GM12873 (cell line): ENCODE results near the gene SLC25A33.

Source experiments
- TF ChIP-seq, protein P1 (sequence below): IDR thresholded peaks from 2 replicates; pipeline ENCODE4 v1.5.1; 2012; ENCODE audit warnings: low read depth, mild to moderate bottlenecking, moderate library complexity, low read length, control low read depth; ENCODE audit not compliant: insufficient read depth; ENCODE audit errors: missing control alignments

Gene SLC25A33

DNA sequence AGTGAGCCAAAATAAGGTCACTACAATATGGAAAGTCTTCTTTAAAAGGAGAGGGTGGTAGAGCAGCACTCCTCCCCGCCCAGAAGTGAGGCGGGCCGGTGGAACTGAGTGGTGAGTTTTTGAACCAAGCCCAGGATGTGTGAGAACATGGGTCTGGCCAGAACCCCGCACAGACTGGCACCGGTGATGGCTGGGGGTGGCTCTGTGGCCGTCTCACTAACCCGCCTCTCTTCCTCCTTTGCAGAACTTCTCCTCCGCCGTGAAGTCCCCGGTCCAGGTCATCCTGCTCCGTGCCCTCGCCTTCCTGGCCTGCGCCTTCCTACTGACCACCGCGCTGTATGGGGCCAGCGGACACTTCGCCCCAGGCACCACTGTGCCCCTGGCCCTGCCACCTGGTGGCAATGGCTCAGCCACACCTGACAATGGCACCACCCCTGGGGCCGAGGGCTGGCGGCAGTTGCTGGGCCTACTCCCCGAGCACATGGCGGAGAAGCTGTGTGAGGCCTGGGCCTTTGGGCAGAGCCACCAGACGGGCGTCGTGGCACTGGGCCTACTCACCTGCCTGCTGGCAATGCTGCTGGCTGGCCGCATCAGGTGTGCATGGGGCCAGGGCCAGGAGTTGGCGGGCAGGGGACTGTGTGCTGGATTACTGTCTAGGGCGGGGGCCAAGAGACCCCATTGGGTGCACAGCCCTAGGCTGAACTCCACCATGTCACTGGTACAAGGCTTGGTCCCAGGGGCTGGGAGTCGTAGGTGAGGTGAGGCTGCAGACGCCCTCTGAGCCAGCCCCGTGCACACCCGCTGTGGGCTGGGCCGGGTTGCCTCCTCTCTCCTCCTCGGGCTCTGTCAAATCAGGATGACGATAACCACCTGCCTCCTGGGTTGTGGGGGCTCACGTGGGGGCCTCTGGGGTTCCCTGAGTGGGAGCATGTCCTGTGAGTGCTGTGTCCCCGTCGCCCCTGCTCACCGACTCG is 61.9 kb downstream of the SLC25A33 start:
- TF ChIP-seq, protein P1, sequence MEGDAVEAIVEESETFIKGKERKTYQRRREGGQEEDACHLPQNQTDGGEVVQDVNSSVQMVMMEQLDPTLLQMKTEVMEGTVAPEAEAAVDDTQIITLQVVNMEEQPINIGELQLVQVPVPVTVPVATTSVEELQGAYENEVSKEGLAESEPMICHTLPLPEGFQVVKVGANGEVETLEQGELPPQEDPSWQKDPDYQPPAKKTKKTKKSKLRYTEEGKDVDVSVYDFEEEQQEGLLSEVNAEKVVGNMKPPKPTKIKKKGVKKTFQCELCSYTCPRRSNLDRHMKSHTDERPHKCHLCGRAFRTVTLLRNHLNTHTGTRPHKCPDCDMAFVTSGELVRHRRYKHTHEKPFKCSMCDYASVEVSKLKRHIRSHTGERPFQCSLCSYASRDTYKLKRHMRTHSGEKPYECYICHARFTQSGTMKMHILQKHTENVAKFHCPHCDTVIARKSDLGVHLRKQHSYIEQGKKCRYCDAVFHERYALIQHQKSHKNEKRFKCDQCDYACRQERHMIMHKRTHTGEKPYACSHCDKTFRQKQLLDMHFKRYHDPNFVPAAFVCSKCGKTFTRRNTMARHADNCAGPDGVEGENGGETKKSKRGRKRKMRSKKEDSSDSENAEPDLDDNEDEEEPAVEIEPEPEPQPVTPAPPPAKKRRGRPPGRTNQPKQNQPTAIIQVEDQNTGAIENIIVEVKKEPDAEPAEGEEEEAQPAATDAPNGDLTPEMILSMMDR = no peak

DNA sequence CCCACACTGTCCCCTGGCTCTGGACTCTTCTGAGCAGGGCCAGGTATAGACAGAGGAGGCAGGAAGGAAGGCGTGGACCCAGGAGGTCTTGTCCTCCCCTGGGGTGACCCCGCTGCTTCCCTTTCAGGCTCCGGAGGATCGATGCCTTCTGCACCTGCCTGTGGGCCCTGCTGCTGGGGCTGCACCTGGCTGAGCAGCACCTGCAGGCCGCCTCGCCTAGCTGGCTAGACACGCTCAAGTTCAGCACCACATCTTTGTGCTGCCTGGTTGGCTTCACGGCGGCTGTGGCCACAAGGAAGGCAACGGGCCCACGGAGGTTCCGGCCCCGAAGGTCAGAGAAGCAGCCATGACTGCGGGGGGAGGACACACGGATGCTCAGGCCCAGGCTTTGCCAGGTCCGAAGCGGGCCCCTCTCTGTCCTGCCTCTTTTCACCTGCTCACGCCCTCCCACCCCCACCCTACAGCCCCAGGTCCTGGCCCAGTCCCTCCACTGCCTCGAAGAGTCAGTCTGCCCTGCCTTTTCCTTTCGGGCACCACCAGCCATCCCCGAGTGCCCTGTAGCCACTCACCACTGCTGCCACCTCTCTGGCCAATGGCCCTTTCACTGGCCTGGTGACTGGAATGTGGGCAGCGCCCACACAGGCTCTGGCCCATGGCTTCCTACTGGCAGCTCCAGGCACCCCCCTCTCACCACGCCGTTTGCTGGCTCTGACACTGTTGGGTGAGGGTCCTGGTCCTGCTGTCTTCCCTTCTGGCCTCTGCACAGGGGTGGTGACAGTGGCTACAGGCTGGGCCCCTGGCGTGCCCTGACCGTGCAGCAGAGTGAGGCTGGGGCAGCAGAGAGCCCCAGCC is 62.9 kb downstream of the SLC25A33 start:
- TF ChIP-seq, protein P1 = no peak

DNA sequence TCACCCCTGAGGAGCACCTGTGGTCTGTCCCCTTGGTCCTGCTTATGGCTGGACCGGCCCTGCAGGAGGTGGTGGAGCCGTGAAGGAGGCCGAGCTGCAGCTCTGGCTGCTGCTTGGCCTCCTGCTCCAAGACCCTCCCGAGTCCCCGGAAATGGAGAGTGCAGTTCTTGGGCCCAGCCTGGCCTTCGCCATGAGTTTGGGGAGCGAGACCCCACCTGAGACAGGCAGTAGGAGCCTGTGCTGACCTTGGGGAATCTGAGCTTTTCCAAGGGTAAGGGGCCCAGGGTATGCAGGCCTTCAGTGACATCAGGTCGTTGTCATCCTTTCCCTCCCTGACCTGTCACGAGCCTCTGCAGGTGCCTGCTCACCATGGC is 63.5 kb downstream of the SLC25A33 start:
- TF ChIP-seq, protein P1 = no peak

DNA sequence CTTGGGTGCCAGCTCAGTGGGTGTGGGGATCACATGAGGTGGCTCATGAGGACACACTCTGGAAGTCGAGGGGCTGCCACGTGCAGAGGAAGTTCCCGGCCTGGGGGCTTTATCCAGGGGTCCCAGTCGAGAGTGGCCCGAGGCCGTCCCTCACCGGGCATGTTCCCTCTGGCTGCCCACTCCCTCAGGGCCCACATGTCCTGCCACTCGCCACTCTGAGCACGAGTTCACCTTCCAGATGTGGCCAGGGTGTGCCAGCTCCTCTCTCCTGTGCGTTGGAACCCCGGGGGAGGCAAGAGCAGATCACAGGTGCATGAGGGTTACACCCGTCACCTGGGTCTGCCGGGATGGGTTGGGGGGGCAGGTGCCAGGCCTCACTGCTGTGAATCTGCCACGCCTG is 64.0 kb downstream of the SLC25A33 start:
- TF ChIP-seq, protein P1 = no peak

DNA sequence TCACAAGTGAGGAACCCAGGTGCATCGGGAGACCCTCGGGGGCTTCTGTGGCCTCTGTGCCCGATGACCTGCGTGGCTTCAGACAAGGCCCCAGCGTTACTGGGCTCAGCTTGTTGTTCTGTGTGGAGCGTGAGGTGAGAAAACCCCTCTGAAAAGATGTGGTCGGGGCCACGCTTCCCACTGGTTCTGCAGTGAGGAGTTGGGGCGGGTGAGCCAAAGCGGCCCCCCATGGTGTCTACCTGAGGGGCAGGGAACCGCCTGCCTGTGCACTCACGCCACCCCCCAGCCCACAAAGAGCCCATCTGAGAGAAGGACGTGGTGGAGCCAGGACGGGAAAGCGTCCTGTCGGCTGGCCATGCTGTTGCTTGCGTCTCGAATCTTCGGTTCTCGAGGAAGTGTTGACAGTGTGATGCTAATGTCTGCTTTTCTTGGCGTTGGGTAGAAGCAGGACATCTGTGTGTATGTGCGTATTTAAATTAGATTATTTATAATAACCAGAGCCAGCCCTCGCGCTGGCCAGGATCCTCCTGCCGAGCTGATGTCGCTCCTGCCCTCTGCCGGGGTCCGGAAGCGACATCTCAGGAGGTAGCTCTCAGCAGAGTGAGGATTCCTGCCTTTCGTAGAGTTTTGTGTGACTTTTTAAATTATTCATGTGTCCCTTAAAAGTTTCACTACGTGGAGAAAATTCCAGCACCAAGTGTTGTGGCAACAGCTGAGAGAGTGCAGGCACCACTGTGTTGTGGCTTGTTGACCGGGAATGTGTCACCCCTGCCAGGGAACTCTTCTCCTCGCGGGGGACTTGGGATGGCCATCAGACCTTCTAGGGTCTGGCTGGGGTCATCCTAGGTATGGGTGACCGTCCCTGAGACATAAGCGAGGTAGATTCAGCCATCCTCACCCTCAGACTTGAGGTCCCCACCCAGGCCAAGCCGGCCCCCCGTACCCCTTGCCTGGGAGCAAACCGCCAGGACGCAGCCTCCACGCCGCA is 64.8 kb downstream of the SLC25A33 start:
- TF ChIP-seq, protein P1 = no peak

DNA sequence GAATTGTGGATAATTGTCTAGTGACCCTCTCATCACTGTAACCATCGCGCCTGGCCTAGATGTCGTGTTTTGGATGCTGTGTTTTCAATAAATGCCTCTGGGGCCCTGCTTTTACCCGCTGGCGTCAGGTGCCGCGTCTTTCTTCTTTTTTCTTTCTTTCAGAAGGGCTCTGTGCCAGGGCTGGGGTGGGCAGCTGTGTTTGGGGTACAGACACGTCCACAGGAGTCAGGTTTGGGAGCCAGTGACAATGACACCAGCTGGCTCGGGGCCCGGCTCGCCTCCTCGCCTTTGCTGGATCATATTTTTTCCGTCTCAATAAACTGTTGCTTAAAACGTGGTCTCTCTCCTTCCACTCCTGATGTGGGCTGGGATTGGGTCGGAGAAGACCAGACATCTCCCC is 65.6 kb downstream of the SLC25A33 start:
- TF ChIP-seq, protein P1 = no peak
